ENCODE data around the gene NLRC3. TPM values are rescaled to one million over a fixed set of nuclear protein-coding genes. Genes with fewer than 3 reads are reported as not detected.

Gene NLRC3
- total RNA-seq, 3 donors from 2014 or later (not counting 1 experiment from before 2014, with no cell fraction given), result 98.8 to 145 (median 133) TPM

GRCh38 chr16:3570420-3571062 is 6.7 kb downstream of the NLRC3 start:
- Histone ChIP-seq H3K27me3 (ENCODE audit: control insufficient read depth, insufficient read depth, low read length) (no peaks in the 10 kb centered on the region), H3K9me3 (ENCODE audit: control insufficient read depth, insufficient read depth, low read length) (peaks cover 6% of the 10 kb centered on the region), H3K27ac (ENCODE audit: low read length) (no peak overlapping the region), H3K4me3 (ENCODE audit: low read length) (no peak overlapping the region), H3K4me1 (ENCODE audit: control insufficient read depth, insufficient read depth, low read length) (peaks cover 28% of the 10 kb centered on the region), H3K36me3 (ENCODE audit: control insufficient read depth, insufficient read depth, low read length) (peaks cover 26% of the 10 kb centered on the region)
- DNase-seq (no peak), ATAC-seq (no peak)
- TF ChIP-seq CTCF (IDR thresholded peaks at IDR 0.05), result no peak
- intact Hi-C loops (cut with micrococcal nuclease), result no loop called here
- Mint-ChIP-seq H3K9me3 (peaks cover 3 to 4% of the 10 kb centered on the region in 2 donors), H3K27me3 (ENCODE audit: low read depth in 2 of 2) (no peaks in the 10 kb centered on the region), H3K4me1 (peaks cover 16 to 32% of the 10 kb centered on the region in 2 donors), H3K4me3 (no peak overlapping the region), H3K36me3 (peaks cover 9% of the 10 kb centered on the region), H3K27ac (peak overlapping the region; percentile 74 to 77)
- WGBS (ENCODE audit: insufficient coverage), result 98% methylated on average over 4 of the region's 4 CpGs

- H3K9me3 Mint-ChIP-seq, result peaks cover 3 to 4% of the 10 kb centered on the region in 2 donors
- no peaks in the 10 kb centered on the region for H3K27me3 Mint-ChIP-seq (ENCODE audit: low read depth in 2 of 2)
- Histone ChIP-seq H3K4me3 (ENCODE audit: low read length) (no peak overlapping the region), H3K9me3 (ENCODE audit: control insufficient read depth, insufficient read depth, low read length) (peaks cover 6% of the 10 kb centered on the region), H3K4me1 (ENCODE audit: control insufficient read depth, insufficient read depth, low read length) (peaks cover 21% of the 10 kb centered on the region), H3K27me3 (ENCODE audit: control insufficient read depth, insufficient read depth, low read length) (no peaks in the 10 kb centered on the region), H3K27ac (ENCODE audit: low read length) (no peak overlapping the region), H3K36me3 (ENCODE audit: control insufficient read depth, insufficient read depth, low read length) (peaks cover 30% of the 10 kb centered on the region)
- DNase-seq (no peak), ATAC-seq (no peak)
- no peak for TF ChIP-seq CTCF (IDR thresholded peaks at IDR 0.05)
- peaks cover 22 to 26% of the 10 kb centered on the region in 2 donors for H3K4me1 Mint-ChIP-seq
- peak overlapping the region; percentile 74 to 77 for H3K27ac Mint-ChIP-seq
- intact Hi-C loops (cut with micrococcal nuclease), result no loop called here
- H3K36me3 Mint-ChIP-seq, result peaks cover 9% of the 10 kb centered on the region
- WGBS (ENCODE audit: insufficient coverage), result 100% methylated on average over 1 of the region's 2 CpGs
- H3K4me3 Mint-ChIP-seq, result no peak overlapping the region
Measured at GRCh38 chr16:3569851-3570250, 7.4 kb downstream of the NLRC3 start.

- no peak overlapping the region for H3K27ac ChIP-seq (ENCODE audit: low read length)
- DNase-seq (no peak), ATAC-seq (no peak)
- no peaks in the 10 kb centered on the region for H3K27me3 ChIP-seq (ENCODE audit: control insufficient read depth, insufficient read depth, low read length)
- peaks cover 6% of the 10 kb centered on the region for H3K9me3 ChIP-seq (ENCODE audit: control insufficient read depth, insufficient read depth, low read length)
- intact Hi-C loops (cut with micrococcal nuclease), result no loop called here
- H3K36me3 ChIP-seq (ENCODE audit: control insufficient read depth, insufficient read depth, low read length), result peaks cover 56% of the 10 kb centered on the region
- no peaks in the 10 kb centered on the region for H3K4me1 ChIP-seq (ENCODE audit: control insufficient read depth, insufficient read depth, low read length)
- no peaks in the 10 kb centered on the region for H3K27me3 Mint-ChIP-seq (ENCODE audit: low read depth in 2 of 2)
- peaks cover 3 to 4% of the 10 kb centered on the region in 2 donors for H3K9me3 Mint-ChIP-seq
- H3K27ac Mint-ChIP-seq, result peak overlapping the region in 1 of 2 donors; percentile 40
- H3K4me1 Mint-ChIP-seq, result peaks cover 15% of the 10 kb centered on the region in 2 donors
- TF ChIP-seq CTCF (IDR thresholded peaks at IDR 0.05), result no peak
- H3K36me3 Mint-ChIP-seq, result peaks cover 9% of the 10 kb centered on the region
- 92% methylated on average over 8 of the region's 8 CpGs for WGBS (ENCODE audit: insufficient coverage)
- no peak overlapping the region for H3K4me3 ChIP-seq (ENCODE audit: low read length)
- no peak overlapping the region for H3K4me3 Mint-ChIP-seq
Measured at GRCh38 chr16:3566990-3567389, 10.2 kb downstream of the NLRC3 start.

GRCh38 chr16:3564889-3565141 is 12.4 kb downstream of the NLRC3 start:
- Mint-ChIP-seq H3K9me3 (no peaks in the 10 kb centered on the region), H3K4me1 (peaks cover 4 to 5% of the 10 kb centered on the region in 2 donors), H3K4me3 (no peak overlapping the region), H3K27ac (peak overlapping the region; percentile 45 to 58), H3K27me3 (ENCODE audit: low read depth in 2 of 2) (no peaks in the 10 kb centered on the region), H3K36me3 (no peaks in the 10 kb centered on the region)
- H3K9me3 ChIP-seq (ENCODE audit: control insufficient read depth, insufficient read depth, low read length), result no peaks in the 10 kb centered on the region
- no peak overlapping the region for H3K4me3 ChIP-seq (ENCODE audit: low read length)
- DNase-seq, result no peak
- intact Hi-C loops (cut with micrococcal nuclease), result no loop called here
- WGBS (ENCODE audit: insufficient coverage), result 98% methylated on average over 9 of the region's 9 CpGs
- peaks cover 65% of the 10 kb centered on the region for H3K36me3 ChIP-seq (ENCODE audit: control insufficient read depth, insufficient read depth, low read length)
- no peaks in the 10 kb centered on the region for H3K4me1 ChIP-seq (ENCODE audit: control insufficient read depth, insufficient read depth, low read length)
- no peak overlapping the region for H3K27ac ChIP-seq (ENCODE audit: low read length)
- TF ChIP-seq CTCF (IDR thresholded peaks at IDR 0.05), result no peak
- ATAC-seq, result no peak
- no peaks in the 10 kb centered on the region for H3K27me3 ChIP-seq (ENCODE audit: control insufficient read depth, insufficient read depth, low read length)

Data from natural killer cell (primary cell).